ENCODE data around the gene GABRD. TPM values are rescaled to one million over a fixed set of nuclear protein-coding genes. Genes with fewer than 3 reads are reported as not detected.

Gene GABRD
- total RNA-seq, 1 donor from 2014 or later, result not detected

DNA sequence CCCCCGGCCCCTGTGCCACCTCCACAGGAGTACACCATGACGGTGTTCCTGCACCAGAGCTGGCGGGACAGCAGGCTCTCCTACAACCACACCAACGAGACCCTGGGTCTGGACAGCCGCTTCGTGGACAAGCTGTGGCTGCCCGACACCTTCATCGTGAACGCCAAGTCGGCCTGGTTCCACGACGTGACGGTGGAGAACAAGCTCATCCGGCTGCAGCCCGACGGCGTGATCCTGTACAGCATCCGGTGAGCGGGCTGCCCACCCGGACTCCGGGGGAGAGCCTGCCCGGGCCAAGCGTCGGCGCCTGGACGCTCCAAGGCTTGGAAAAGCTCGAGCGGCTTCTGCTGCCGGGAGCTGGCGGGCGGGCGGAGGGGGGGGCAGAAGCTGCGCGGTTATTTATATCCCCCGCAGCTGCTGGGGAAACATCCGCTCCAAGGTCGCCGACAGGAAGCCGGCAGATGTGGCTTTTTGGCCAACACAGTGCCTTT is 6.4 kb downstream of the GABRD start:
- TF ChIP-seq, protein P1, sequence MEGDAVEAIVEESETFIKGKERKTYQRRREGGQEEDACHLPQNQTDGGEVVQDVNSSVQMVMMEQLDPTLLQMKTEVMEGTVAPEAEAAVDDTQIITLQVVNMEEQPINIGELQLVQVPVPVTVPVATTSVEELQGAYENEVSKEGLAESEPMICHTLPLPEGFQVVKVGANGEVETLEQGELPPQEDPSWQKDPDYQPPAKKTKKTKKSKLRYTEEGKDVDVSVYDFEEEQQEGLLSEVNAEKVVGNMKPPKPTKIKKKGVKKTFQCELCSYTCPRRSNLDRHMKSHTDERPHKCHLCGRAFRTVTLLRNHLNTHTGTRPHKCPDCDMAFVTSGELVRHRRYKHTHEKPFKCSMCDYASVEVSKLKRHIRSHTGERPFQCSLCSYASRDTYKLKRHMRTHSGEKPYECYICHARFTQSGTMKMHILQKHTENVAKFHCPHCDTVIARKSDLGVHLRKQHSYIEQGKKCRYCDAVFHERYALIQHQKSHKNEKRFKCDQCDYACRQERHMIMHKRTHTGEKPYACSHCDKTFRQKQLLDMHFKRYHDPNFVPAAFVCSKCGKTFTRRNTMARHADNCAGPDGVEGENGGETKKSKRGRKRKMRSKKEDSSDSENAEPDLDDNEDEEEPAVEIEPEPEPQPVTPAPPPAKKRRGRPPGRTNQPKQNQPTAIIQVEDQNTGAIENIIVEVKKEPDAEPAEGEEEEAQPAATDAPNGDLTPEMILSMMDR (IDR thresholded peaks at IDR 0.05; ENCODE audit: insufficient read depth, low read depth, low read length), result no peak
- TF ChIP-seq EZH2 (IDR thresholded peaks at IDR 0.05; ENCODE audit: insufficient read depth, low read length), result no peak
- H3K36me3 ChIP-seq (ENCODE audit: insufficient read depth, low read length), result no peaks in the 10 kb centered on the region
- Mint-ChIP-seq H3K36me3 (ENCODE audit: low read depth, unreplicated experiment) (no peaks in the 10 kb centered on the region), H3K27me3 (ENCODE audit: low read depth, unreplicated experiment) (peaks cover 38% of the 10 kb centered on the region), H3K4me3 (ENCODE audit: unreplicated experiment) (no peak overlapping the region), H3K27ac (ENCODE audit: unreplicated experiment) (no peak overlapping the region), H3K9me3 (ENCODE audit: unreplicated experiment) (no peaks in the 10 kb centered on the region), H3K4me1 (ENCODE audit: low read depth, unreplicated experiment) (no peaks in the 10 kb centered on the region)
- H3K27ac ChIP-seq (ENCODE audit: low read depth, low read length), result no peak overlapping the region
- no peak overlapping the region for H3K9ac ChIP-seq (ENCODE audit: low read length)
- no peaks in the 10 kb centered on the region for H3K79me2 ChIP-seq (ENCODE audit: insufficient read depth, low read length)
- H2AFZ ChIP-seq (ENCODE audit: low read depth, low read length), result no peak overlapping the region
- peaks cover 11% of the 10 kb centered on the region for H3K27me3 ChIP-seq (ENCODE audit: insufficient read depth, low read length)
- DNase-seq (ENCODE audit: low read depth) (no peak), FAIRE-seq (no peak)
- H3K4me2 ChIP-seq (ENCODE audit: low read length), result no peak overlapping the region
- no peaks in the 10 kb centered on the region for H3K9me3 ChIP-seq (ENCODE audit: insufficient read depth, low read depth, low read length)
- H4K20me1 ChIP-seq (ENCODE audit: insufficient read depth, low read length), result no peaks in the 10 kb centered on the region
- no peak overlapping the region for H3K4me3 ChIP-seq (ENCODE audit: insufficient read depth, low read depth, low read length)
- no peaks in the 10 kb centered on the region for H3K4me1 ChIP-seq (ENCODE audit: insufficient read depth, low read length)

DNA sequence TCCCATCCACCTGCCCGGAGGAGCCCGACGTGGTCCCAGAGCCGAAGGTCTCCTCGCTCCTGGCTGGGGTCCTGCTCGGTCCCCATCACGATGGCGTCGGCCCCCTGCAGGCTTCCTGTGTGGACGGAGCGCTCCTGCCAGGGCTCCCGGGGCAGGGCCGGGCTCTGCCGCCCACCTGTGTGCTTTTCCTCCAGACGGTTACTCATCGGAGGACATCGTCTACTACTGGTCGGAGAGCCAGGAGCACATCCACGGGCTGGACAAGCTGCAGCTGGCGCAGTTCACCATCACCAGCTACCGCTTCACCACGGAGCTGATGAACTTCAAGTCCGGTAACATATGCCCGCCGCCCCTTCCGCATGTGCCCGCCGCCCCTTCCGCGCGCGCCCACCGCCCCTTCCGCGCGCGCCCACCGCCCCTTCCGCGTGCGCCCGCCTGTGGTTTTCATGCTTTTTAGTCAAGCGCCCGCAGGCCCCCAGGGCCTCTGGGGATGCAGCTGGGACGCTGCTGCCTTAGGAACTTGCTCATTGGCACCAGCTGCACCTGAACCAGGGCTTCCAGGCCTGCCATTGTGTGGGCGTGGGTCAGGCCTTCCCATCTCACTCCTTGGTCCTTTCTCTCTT is 8.9 kb downstream of the GABRD start:
- no peaks in the 10 kb centered on the region for H3K4me1 Mint-ChIP-seq (ENCODE audit: low read depth, unreplicated experiment)
- no peaks in the 10 kb centered on the region for H3K36me3 ChIP-seq (ENCODE audit: insufficient read depth, low read length)
- H3K36me3 Mint-ChIP-seq (ENCODE audit: low read depth, unreplicated experiment), result no peaks in the 10 kb centered on the region
- H3K27ac Mint-ChIP-seq (ENCODE audit: unreplicated experiment), result no peak overlapping the region
- H3K4me3 ChIP-seq (ENCODE audit: insufficient read depth, low read depth, low read length), result no peak overlapping the region
- no peak for FAIRE-seq
- no peaks in the 10 kb centered on the region for H3K9me3 Mint-ChIP-seq (ENCODE audit: unreplicated experiment)
- TF ChIP-seq EZH2 (IDR thresholded peaks at IDR 0.05; ENCODE audit: insufficient read depth, low read length), result no peak
- TF ChIP-seq, protein P1 (IDR thresholded peaks at IDR 0.05; ENCODE audit: insufficient read depth, low read depth, low read length), result no peak
- no peaks in the 10 kb centered on the region for H3K9me3 ChIP-seq (ENCODE audit: insufficient read depth, low read depth, low read length)
- no peaks in the 10 kb centered on the region for H3K27me3 ChIP-seq (ENCODE audit: insufficient read depth, low read length)
- H3K4me1 ChIP-seq (ENCODE audit: insufficient read depth, low read length), result no peaks in the 10 kb centered on the region
- no peak overlapping the region for H3K4me3 Mint-ChIP-seq (ENCODE audit: unreplicated experiment)
- no peak overlapping the region for H3K9ac ChIP-seq (ENCODE audit: low read length)
- DNase-seq (ENCODE audit: low read depth), result no peak
- H4K20me1 ChIP-seq (ENCODE audit: insufficient read depth, low read length), result no peaks in the 10 kb centered on the region
- peaks cover 31% of the 10 kb centered on the region for H3K27me3 Mint-ChIP-seq (ENCODE audit: low read depth, unreplicated experiment)
- H3K27ac ChIP-seq (ENCODE audit: low read depth, low read length), result no peak overlapping the region
- H3K79me2 ChIP-seq (ENCODE audit: insufficient read depth, low read length), result no peaks in the 10 kb centered on the region
- H3K4me2 ChIP-seq (ENCODE audit: low read length), result no peak overlapping the region
- H2AFZ ChIP-seq (ENCODE audit: low read depth, low read length), result no peak overlapping the region

DNA sequence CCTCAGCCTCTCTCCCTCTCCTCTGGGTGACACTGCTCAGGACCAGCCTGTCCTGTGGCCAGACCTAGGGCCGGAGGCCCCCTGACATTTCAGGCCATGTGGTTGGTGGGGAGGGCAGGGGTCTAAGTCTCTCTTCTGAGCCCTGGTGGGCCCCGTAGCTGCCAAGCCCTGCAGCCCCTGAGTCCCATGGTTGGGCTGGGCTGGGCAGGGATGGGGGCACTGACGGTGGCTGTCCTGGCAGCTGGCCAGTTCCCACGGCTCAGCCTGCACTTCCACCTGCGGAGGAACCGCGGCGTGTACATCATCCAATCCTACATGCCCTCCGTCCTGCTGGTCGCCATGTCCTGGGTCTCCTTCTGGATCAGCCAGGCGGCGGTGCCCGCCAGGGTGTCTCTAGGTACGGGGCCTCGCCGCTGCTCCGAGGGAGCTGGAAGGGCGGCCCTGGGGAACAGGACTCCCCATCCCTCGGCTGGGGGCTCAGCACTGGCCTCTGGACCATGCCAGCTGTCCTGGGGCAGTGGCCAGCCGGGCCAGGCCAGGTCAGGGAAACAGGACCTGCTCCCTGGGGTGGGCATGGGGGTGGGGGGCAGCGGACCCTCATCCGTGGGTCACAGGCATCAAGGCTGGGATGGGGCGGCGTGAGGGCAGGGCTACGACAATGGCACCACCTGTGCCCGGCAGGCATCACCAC is 9.9 kb downstream of the GABRD start:
- no peak for FAIRE-seq
- Histone ChIP-seq H2AFZ (ENCODE audit: low read depth, low read length) (no peak overlapping the region), H3K9ac (ENCODE audit: low read length) (no peak overlapping the region), H3K4me3 (ENCODE audit: insufficient read depth, low read depth, low read length) (no peak overlapping the region), H3K9me3 (ENCODE audit: insufficient read depth, low read depth, low read length) (no peaks in the 10 kb centered on the region), H3K36me3 (ENCODE audit: insufficient read depth, low read length) (no peaks in the 10 kb centered on the region), H3K27me3 (ENCODE audit: insufficient read depth, low read length) (no peaks in the 10 kb centered on the region), H4K20me1 (ENCODE audit: insufficient read depth, low read length) (no peaks in the 10 kb centered on the region), H3K4me2 (ENCODE audit: low read length) (no peak overlapping the region), H3K4me1 (ENCODE audit: insufficient read depth, low read length) (no peaks in the 10 kb centered on the region), H3K27ac (ENCODE audit: low read depth, low read length) (no peak overlapping the region), H3K79me2 (ENCODE audit: insufficient read depth, low read length) (no peaks in the 10 kb centered on the region)
- Mint-ChIP-seq H3K27me3 (ENCODE audit: low read depth, unreplicated experiment) (peaks cover 29% of the 10 kb centered on the region), H3K9me3 (ENCODE audit: unreplicated experiment) (no peaks in the 10 kb centered on the region), H3K4me3 (ENCODE audit: unreplicated experiment) (no peak overlapping the region), H3K4me1 (ENCODE audit: low read depth, unreplicated experiment) (no peaks in the 10 kb centered on the region), H3K27ac (ENCODE audit: unreplicated experiment) (no peak overlapping the region), H3K36me3 (ENCODE audit: low read depth, unreplicated experiment) (no peaks in the 10 kb centered on the region)
- TF ChIP-seq EZH2 (IDR thresholded peaks at IDR 0.05; ENCODE audit: insufficient read depth, low read length), result no peak
- TF ChIP-seq, protein P1 (IDR thresholded peaks at IDR 0.05; ENCODE audit: insufficient read depth, low read depth, low read length), result no peak
- DNase-seq (ENCODE audit: low read depth), result no peak
